ENCODE results near the gene GPR152. TPM values are rescaled to one million over a fixed set of nuclear protein-coding genes. Genes with fewer than 3 reads are reported as not detected.

GPR152 gene
- total RNA-seq, 4 donors from 2014 or later, result not detected

DNA sequence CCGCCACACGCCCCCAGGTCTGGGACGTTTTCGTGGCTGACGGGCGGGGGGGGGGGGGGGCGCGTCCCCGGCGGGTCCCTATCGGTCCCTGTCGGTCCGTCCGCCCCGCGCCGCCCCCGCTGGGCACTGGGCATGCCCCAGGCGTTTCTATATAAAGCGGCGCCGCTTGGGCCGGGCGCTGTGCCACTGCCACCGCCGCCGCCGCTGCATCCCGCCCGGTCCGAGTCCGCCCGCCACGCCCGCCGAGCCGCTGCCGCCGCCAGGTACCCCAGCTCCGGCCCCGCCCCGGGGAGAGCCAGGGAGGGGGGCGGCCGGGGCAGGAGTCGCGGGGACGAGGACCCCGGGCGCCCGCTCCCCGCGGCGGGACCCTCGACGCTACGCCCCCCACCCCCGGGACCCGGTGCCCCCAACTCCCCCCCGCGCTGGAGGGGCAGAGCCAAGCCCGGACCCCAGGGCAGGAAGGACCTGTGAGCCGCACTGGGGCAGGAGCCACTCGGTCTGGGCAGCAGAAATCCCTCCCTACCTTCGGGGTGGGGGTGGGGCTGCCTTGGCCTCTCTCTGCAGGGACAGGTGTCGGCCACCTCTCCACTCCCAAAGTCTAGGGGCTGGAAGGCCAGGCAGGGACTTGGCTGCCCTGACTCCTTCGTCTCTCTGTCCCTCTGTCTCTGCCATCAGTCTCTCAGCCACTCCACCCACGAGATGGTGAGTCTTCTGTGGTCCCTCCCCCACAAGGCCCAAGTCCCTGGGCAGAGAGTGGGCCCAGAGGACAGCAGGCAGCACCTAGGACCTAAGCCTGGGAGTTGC, 36.8 kb downstream of the GPR152 start, which contains the start of gene CARNS1:
CARNS1 (plus strand) TSS at position 178 of the 804 bp plus-strand sequence; CDS start at position 700, 522 bp downstream.
- H3K4me3 ChIP-seq (ENCODE audit: low read depth, poor library complexity, severe bottlenecking), result no peak within 1 kb of the TSS
- intact Hi-C loops (cut with DNase I; ENCODE audit: low total_unique reads), result no loop called here
- WGBS, 2 donors, result 3 to 4% methylated on average over 20 to 40 of the region's 67 CpGs
- no peak for TF ChIP-seq CTCF (IDR thresholded peaks at IDR 0.05)
- TF ChIP-seq POLR2A (IDR thresholded peaks at IDR 0.05), result no peak
- no peak for DNase-seq (ENCODE audit: low spot score in 2 of 2)

GRCh38 chr11:67413266-67413849, 39.2 kb downstream of the GPR152 start:
- WGBS, 2 donors, result 81 to 82% methylated on average over 2 of the region's 2 CpGs
- no peak for DNase-seq (ENCODE audit: low spot score in 2 of 2)
- intact Hi-C loops (cut with DNase I; ENCODE audit: low total_unique reads), result no loop called here
- H3K4me3 ChIP-seq (ENCODE audit: low read depth, poor library complexity, severe bottlenecking), result no peak overlapping the region
- no peak for TF ChIP-seq CTCF (IDR thresholded peaks at IDR 0.05)
- no peak for TF ChIP-seq POLR2A (IDR thresholded peaks at IDR 0.05)

- DNase-seq (ENCODE audit: low spot score in 2 of 2), result no peak
- 67 to 72% methylated on average over 9 of the region's 9 CpGs for WGBS, 2 donors
- intact Hi-C loops (cut with DNase I; ENCODE audit: low total_unique reads), result no loop called here
- no peak for TF ChIP-seq POLR2A (IDR thresholded peaks at IDR 0.05)
- no peak for TF ChIP-seq CTCF (IDR thresholded peaks at IDR 0.05)
- no peak overlapping the region for H3K4me3 ChIP-seq (ENCODE audit: low read depth, poor library complexity, severe bottlenecking)
Measured at GRCh38 chr11:67412495-67413179, 39.9 kb downstream of the GPR152 start.

DNA sequence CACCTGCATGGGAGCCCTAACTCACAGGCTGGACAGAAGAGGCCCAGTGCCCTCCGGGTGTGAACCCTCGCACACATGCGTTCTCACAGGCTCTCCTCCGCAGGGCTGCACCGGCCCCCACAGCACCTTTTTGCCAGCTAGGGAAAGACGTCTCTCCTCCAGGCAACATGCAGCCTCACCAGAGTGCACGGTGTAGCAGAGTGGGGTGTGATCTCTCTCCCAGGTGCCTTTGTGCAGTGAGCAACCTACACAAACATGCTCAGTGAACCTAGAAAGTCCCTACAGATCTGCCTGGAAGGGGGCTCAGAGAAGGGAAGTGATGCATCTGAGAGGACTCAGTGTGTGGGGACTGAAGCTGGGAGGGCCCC, 40.8 kb downstream of the GPR152 start:
- intact Hi-C loops (cut with DNase I; ENCODE audit: low total_unique reads), result no loop called here
- H3K4me3 ChIP-seq (ENCODE audit: low read depth, poor library complexity, severe bottlenecking), result no peak overlapping the region
- TF ChIP-seq CTCF (IDR thresholded peaks at IDR 0.05) (no peak), POLR2A (IDR thresholded peaks at IDR 0.05) (no peak)
- WGBS, 2 donors, result 55 to 66% methylated on average over 7 of the region's 7 CpGs
- no peak for DNase-seq (ENCODE audit: low spot score in 2 of 2)

DNA sequence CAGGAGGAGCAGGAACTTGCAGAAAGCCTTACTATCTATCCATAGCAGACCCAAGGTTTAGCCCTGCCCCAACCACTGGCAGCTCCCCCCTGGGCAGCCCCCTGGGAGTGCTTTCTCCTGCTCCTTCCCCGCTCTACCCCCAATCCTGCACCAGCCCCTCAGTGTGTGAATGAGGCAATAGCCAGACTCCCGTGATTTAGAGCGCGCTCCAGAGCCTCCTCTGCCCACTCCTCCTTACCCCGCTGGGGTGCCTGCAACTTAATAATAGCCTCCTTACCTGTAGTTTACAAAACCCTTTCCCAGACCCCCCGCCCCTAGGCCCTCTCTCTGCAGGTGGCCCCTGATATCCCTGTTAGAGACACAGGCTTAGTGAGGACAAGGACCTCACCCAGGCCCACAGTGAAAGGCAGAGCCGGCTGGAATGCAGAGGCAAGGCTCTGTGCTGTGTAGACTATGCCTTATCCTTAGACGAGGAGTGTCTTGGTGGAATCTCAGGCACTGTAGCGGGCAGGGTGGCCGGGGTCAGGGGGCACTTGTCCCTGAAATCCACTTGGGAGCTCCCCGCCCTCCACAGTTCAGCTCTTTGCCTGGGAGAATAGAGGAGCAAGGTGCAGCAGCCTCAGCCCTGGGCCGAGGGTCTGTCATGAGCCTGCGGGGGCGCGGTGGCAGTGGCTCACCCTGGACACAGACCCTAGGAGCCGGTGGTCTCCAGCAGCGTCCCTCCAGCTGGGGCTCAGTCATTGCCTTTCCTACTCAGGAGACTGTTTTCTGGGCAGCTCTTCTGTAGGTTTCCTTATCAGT, 41.3 kb downstream of the GPR152 start:
- WGBS, 2 donors, result 81 to 85% methylated on average over 17 of the region's 17 CpGs
- TF ChIP-seq POLR2A (IDR thresholded peaks at IDR 0.05), result no peak
- no peak for TF ChIP-seq CTCF (IDR thresholded peaks at IDR 0.05)
- DNase-seq (ENCODE audit: low spot score in 2 of 2), result no peak
- intact Hi-C loops (cut with DNase I; ENCODE audit: low total_unique reads), result no loop called here
- no peak overlapping the region for H3K4me3 ChIP-seq (ENCODE audit: low read depth, poor library complexity, severe bottlenecking)
